OCI-LY1 (cell line): Measurements from ENCODE around the gene PPP1R14C.

ENCODE experiments used
- H2AFZ ChIP-seq: fragments of 200-600 bp; sonication (generic), shearing (Covaris generic); 2 replicates; pipeline ENCODE4 v1.6.0; 2014; ENCODE audit warnings: antibody characterized with exemption, mild to moderate bottlenecking, low read length
- H3F3A ChIP-seq: fragments of 200-600 bp; sonication (generic), shearing (Covaris generic); 2 replicates; pipeline ENCODE4 v1.6.0; 2014; ENCODE audit warnings: mild to moderate bottlenecking, antibody characterized with exemption, low read length, moderate library complexity; ENCODE audit not compliant: insufficient read depth
- H3K27ac ChIP-seq: fragments of 200-600 bp; sonication (generic); 2 replicates; pipeline ENCODE4 v1.5.1; 2014; ENCODE audit warnings: low read length, mixed run types, mild to moderate bottlenecking, low read depth; ENCODE audit not compliant: poor library complexity, severe bottlenecking
- H3K27me3 ChIP-seq: fragments of 200-600 bp; sonication (generic); 2 replicates; pipeline ENCODE4 v1.6.0; 2014; ENCODE audit warnings: antibody characterized with exemption, mild to moderate bottlenecking, low read length, moderate library complexity; ENCODE audit not compliant: insufficient read depth
- H3K36me3 ChIP-seq: fragments of 200-600 bp; sonication (generic); 2 replicates; pipeline ENCODE4 v1.6.1; 2014; ENCODE audit warnings: mild to moderate bottlenecking, antibody characterized with exemption, low read length, moderate library complexity, mixed read lengths; ENCODE audit not compliant: insufficient read depth
- H3K4me1 ChIP-seq: fragments of 200-600 bp; sonication (generic); 2 replicates; pipeline ENCODE4 v1.5.1; 2014; ENCODE audit warnings: mild to moderate bottlenecking, low read length, moderate library complexity; ENCODE audit not compliant: insufficient read depth, severe bottlenecking
- H3K4me2 ChIP-seq: fragments of 200-600 bp; sonication (generic), shearing (Covaris generic); 2 replicates; pipeline ENCODE4 v1.6.1; 2014; ENCODE audit warnings: low read length
- H3K4me3 ChIP-seq: fragments of 200-600 bp; sonication (generic); 2 replicates; pipeline ENCODE4 v1.5.1; 2014; ENCODE audit warnings: low read length, low read depth, mild to moderate bottlenecking, mixed read lengths; ENCODE audit not compliant: poor library complexity, severe bottlenecking
- H3K79me2 ChIP-seq: fragments of 200-600 bp; shearing (Covaris generic); 2 replicates; pipeline ENCODE4 v1.6.1; 2016; ENCODE audit warnings: mixed run types, low read length, mixed read lengths; ENCODE audit not compliant: insufficient read depth
- H3K9ac ChIP-seq: fragments of 200-600 bp; sonication (generic), shearing (Covaris generic); 2 replicates; pipeline ENCODE4 v1.6.1; 2014; ENCODE audit warnings: mild to moderate bottlenecking, low read length, mixed read lengths
- H3K9me2 ChIP-seq: fragments of 200-600 bp; sonication (generic), shearing (Covaris generic); 2 replicates; pipeline ENCODE4 v1.6.1; 2014; ENCODE audit warnings: low read depth, mild to moderate bottlenecking, low read length, mixed read lengths
- H3K9me3 ChIP-seq: fragments of 200-600 bp; shearing (Covaris generic); 2 replicates; pipeline ENCODE4 v1.6.1; 2014; ENCODE audit warnings: low read length, mixed read lengths
- H4K20me1 ChIP-seq: fragments of 200-600 bp; sonication (generic), shearing (Covaris generic); 2 replicates; pipeline ENCODE4 v1.6.0; 2016; ENCODE audit warnings: mild to moderate bottlenecking, low read length; ENCODE audit not compliant: insufficient read depth
- EZH2 ChIP-seq: fragments of 200-600 bp; sonication (generic), shearing (Covaris generic); IDR thresholded peaks from 2 replicates; pipeline ENCODE4 v1.8.0; 2017; ENCODE audit warnings: borderline replicate concordance, mixed run types, mild to moderate bottlenecking, antibody characterized with exemption, low read length, moderate library complexity, mixed read lengths
- TF ChIP-seq, protein P1 (sequence below): fragments of 200-600 bp; sonication (generic), shearing (Covaris generic); IDR thresholded peaks from 2 replicates; pipeline ENCODE4 v1.5.1; 2017; ENCODE audit warnings: mild to moderate bottlenecking, antibody characterized with exemption, low read length, moderate library complexity, mixed read lengths

PPP1R14C gene

DNA sequence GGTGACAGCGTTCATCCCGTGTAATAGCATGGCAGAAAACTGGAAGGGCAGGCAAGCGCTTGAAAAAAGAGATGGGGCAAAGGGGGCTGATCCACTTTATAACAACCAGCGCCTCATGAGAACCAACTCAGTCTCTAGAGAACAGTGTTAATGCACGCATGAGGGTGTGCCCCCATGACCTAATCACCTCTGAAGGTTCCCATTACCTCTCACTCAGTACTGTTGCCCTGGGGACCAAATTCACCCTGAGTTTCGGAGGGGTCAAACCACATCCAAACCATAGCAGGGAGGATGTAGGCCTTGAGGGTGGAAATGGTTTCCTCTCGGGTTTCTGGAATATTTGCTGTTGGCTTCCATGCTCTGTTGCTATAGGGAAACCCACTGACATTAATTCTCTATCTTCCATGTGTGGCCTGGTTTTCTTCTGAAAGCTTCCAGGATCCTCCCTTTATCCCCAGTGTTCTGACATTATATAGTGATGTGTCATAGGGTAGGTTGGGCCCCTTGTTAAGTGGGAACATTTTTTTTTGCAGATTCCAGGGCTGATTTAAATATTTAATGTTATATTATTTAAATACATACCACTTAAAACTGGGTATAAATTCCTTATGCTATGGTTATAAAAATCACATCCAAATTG is 65.2 kb downstream of the PPP1R14C start:
- no peaks in the 10 kb centered on the region for H3K36me3 ChIP-seq
- no peak overlapping the region for H3K4me3 ChIP-seq
- H3K4me1 ChIP-seq, result no peaks in the 10 kb centered on the region
- H3K27ac ChIP-seq, result no peak overlapping the region
- H3K27me3 ChIP-seq, result no peaks in the 10 kb centered on the region; the same call in 1 of the 2 replicates
- H3K4me2 ChIP-seq, result no peak overlapping the region
- TF ChIP-seq, protein P1, sequence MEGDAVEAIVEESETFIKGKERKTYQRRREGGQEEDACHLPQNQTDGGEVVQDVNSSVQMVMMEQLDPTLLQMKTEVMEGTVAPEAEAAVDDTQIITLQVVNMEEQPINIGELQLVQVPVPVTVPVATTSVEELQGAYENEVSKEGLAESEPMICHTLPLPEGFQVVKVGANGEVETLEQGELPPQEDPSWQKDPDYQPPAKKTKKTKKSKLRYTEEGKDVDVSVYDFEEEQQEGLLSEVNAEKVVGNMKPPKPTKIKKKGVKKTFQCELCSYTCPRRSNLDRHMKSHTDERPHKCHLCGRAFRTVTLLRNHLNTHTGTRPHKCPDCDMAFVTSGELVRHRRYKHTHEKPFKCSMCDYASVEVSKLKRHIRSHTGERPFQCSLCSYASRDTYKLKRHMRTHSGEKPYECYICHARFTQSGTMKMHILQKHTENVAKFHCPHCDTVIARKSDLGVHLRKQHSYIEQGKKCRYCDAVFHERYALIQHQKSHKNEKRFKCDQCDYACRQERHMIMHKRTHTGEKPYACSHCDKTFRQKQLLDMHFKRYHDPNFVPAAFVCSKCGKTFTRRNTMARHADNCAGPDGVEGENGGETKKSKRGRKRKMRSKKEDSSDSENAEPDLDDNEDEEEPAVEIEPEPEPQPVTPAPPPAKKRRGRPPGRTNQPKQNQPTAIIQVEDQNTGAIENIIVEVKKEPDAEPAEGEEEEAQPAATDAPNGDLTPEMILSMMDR, result no peak
- no peak for TF ChIP-seq EZH2
- H3K9ac ChIP-seq, result no peak overlapping the region
- H2AFZ ChIP-seq, result no peak overlapping the region
- no peaks in the 10 kb centered on the region for H3K79me2 ChIP-seq
- no peaks in the 10 kb centered on the region for H3F3A ChIP-seq
- no peaks in the 10 kb centered on the region for H3K9me3 ChIP-seq
- H4K20me1 ChIP-seq, result no peaks in the 10 kb centered on the region
- no peaks in the 10 kb centered on the region for H3K9me2 ChIP-seq

DNA sequence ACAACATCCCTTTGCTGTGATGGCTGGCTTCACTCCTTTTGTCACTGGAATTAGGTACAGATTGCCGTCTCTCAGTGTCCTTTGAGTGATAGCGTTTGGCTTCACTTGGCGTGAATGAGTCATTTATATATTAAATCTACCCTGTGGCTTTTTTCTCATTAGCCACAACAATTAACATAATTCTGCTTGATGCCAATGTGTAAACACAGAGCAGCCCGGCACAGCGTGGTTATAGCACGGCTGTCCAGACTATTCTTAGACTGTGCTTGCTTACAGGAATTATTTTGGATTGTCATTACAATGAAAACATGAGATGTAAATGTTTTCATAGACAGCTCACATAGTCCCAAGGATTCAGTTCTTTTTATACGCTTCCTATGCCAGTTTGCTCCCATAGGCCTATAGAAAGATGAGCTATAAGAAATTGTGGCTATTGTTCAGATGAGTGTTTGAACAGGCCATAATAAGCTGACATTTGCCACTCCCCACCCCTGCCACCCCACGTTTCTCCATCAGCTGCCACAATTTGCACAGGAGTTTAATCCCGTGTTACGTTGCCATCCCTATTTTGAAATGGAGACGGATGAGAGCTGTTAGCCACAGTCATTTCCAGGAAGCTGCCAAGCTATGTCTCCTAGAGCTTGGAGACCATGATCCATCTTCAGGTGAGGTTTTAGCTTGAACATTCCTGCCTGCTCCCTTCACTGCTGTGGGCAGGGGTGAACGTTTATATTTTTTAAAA is 65.9 kb downstream of the PPP1R14C start:
- no peak overlapping the region for H3K9ac ChIP-seq
- no peaks in the 10 kb centered on the region for H4K20me1 ChIP-seq
- no peak for TF ChIP-seq EZH2
- H3K9me2 ChIP-seq, result no peaks in the 10 kb centered on the region
- no peaks in the 10 kb centered on the region for H3K79me2 ChIP-seq
- H3K27ac ChIP-seq, result no peak overlapping the region
- H3K4me2 ChIP-seq, result no peak overlapping the region
- H3K4me3 ChIP-seq, result no peak overlapping the region
- H2AFZ ChIP-seq, result no peak overlapping the region
- H3K27me3 ChIP-seq, result no peaks in the 10 kb centered on the region; the same call in 1 of the 2 replicates
- H3K4me1 ChIP-seq, result no peaks in the 10 kb centered on the region
- H3K9me3 ChIP-seq, result no peaks in the 10 kb centered on the region
- H3F3A ChIP-seq, result no peaks in the 10 kb centered on the region
- no peaks in the 10 kb centered on the region for H3K36me3 ChIP-seq

DNA sequence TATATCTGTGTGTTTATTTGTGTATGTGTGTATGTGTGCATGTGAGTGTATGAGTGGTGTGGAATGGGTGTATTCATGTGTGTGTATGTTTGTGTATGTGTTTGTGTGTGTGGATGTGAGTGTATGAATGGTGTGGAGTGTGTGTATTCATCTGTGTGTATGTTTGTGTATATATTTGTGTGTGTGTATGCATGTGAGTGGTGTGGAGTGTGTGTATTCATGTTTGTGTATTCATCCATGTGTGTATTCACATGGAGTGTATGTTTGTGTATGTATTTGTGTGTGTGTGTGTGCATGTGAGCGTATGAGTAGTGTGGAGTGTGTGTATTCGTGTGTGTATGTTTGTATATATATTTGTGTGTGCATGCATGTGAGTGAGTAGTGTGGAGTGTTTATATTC is 66.6 kb downstream of the PPP1R14C start:
- H3K4me3 ChIP-seq, result no peak overlapping the region
- no peaks in the 10 kb centered on the region; the same call in 1 of the 2 replicates for H3K27me3 ChIP-seq
- H3K27ac ChIP-seq, result no peak overlapping the region
- no peak overlapping the region for H2AFZ ChIP-seq
- TF ChIP-seq, protein P1, result no peak
- TF ChIP-seq EZH2, result no peak
- H3F3A ChIP-seq, result no peaks in the 10 kb centered on the region
- H3K4me2 ChIP-seq, result no peak overlapping the region
- H3K9me2 ChIP-seq, result no peaks in the 10 kb centered on the region
- no peaks in the 10 kb centered on the region for H3K4me1 ChIP-seq
- no peak overlapping the region for H3K9ac ChIP-seq
- H3K9me3 ChIP-seq, result no peaks in the 10 kb centered on the region
- H3K79me2 ChIP-seq, result no peaks in the 10 kb centered on the region
- H3K36me3 ChIP-seq, result no peaks in the 10 kb centered on the region
- H4K20me1 ChIP-seq, result no peaks in the 10 kb centered on the region
